NT2/D1 (cell line): ENCODE results near the gene EPHB4.

Experiments
- SUZ12 ChIP-seq: IDR thresholded peaks from 2 replicates; pipeline ENCODE4 v1.6.1; 2011; ENCODE audit not compliant: insufficient read length, insufficient read depth; ENCODE audit errors: extremely low read depth
- YY1 ChIP-seq: IDR thresholded peaks from 2 replicates; pipeline ENCODE4 v1.6.1; 2011; ENCODE audit not compliant: insufficient read length, insufficient read depth
- ZNF274 ChIP-seq: IDR thresholded peaks from 2 replicates; pipeline ENCODE4 v1.6.1; 2011; ENCODE audit warnings: mild to moderate bottlenecking, low read depth, low read length

DNA sequence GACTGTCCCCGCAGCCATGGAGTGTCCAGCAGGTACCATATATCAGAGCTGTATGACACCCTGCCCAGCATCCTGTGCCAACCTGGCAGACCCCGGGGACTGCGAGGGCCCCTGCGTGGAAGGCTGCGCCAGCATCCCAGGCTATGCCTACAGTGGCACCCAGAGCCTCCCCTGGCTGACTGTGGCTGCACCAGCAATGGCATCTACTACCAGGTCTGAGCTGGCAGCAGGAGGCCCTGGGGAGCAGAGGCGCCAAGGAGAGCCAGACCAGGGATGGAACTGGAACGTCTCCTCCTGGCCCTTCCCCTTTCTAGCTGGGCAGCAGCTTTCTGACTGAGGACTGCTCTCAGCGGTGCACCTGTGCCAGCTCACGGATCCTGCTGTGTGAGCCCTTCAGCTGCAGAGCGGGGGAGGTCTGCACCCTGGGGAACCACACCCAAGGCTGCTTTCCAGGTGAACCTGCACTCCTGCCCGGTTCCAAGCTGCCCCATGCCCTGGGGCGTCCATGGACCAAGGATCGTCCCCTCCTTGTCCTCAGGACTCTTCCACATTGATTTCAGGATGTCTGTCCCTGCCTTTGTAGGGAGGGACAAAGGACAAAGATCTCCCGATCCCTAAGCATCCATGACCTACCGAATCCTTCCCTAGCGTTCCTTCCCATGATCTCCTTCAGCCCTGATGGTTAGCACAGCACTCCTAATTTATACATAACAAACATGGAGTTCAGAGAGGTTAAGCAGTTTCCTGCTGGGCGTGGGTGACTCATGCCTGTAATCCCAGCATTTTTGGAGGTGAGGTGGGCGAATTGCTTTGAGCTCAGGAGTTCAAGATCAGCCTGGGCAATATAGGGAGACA, 33.3 kb downstream of the EPHB4 start:
- TF ChIP-seq SUZ12 (no peak), YY1 (no peak), ZNF274 (no peak)
